Measurements from ENCODE around the gene ID1.
"Not testable (repeated sequence)": the region's sequence is repeated elsewhere in the genome, so short reads cannot be mapped to it uniquely, and the experiment has no call there.

The ID1 gene

DNA sequence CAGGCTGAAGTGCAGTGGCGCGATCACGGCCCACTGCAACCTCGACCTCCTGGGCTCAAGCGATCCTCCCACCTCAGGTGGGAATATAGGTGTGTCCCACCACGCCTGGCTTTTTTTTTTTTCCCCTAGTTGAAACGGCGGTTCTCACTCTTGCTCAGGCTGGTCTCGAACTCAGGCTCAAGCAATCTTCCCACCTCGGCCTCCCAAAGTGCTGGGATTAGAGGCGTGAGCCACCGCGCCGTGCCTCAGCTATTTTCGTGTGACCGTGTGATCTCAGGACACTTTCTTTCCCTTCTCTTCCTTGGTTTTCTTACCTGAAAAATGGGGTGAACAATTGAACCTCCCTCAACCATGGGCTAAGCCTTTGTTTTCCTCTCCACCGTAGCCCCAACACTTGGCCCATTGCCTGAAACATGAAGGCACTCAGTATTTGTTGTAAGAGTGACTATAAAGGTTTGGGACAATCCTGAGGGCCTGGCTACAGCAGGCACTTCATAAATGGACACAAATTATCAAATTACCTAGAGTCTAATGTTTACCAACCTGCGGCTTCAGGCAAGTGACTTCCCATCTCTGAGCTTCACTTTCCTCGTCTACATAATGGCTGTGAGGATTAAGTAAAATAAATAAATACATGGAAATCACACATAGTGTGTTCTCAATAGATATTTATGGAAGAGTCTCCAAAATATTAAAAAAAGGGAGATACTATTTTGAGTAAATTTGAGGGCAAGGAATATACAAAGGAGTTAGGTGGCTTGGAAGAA lies 31.4 kb upstream of the ID1 start:
- DNase-seq (ENCODE audit: low spot score) (no peak), FAIRE-seq (no peak)

DNA sequence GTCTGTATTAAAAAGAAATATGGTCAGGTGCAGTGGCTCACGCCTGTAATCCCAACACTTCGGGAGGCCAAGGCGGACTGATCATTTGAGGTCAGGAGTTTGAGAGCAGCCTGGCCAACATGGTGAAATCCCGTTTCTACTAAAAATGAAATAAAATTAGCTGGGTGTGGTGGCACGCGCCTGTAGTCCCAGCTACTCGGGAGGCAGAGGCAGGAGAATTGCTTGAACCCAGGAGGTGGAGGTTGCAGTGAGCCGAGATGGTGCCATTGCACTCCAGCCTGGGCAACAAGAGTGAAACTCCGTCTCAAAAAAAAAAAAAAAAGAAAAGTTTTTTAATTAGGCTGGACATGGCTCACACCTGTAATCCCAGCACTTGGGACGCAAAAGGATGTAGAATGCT lies 30.1 kb upstream of the ID1 start:
- not testable (repeated sequence) for DNase-seq (ENCODE audit: low spot score)

DNA sequence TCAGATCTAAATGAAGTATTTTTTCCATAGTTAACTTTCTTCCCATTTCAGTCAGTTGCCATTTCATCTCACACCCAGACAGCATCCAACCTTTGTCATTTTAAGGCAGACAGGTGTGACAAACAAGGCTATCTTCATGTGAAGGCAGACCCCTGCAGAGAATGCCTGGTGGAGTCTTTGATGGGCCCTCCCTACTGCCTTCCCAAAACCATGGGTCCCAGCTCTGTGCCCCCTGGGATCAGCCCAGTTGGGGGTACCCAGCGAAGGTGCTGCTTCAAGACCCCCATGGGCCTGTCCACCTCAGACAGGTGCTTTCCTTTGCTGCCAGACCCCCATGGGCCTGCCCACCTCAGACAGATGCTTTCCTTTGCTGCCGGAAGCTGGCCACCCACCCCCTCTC lies 28.3 kb upstream of the ID1 start:
- DNase-seq (ENCODE audit: low spot score) (no peak), FAIRE-seq (no peak)

More for the DNA sequence above, 30.1 kb upstream of the ID1 start:
- FAIRE-seq, result not testable (repeated sequence)

DNA sequence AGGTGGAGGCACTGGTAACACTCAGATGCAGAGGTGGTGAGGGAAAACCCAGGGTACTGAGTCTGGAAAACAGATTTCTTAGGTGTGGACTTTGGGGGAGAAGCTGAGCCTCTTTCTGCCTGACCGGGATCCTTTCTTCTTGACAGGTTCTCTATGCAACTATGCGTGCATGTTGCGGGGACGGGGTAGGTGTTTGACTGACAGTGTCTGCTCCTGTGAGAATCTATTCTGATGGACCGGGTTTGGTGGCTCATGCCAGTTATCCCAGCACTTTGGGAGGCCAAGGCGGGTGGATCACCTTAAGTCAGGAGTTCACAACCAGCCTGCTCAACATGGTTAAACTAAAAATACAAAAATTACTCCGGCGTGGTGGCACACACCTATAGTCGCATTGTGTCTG lies 27.9 kb upstream of the ID1 start:
- FAIRE-seq (no peak), DNase-seq (ENCODE audit: low spot score) (no peak)

DNA sequence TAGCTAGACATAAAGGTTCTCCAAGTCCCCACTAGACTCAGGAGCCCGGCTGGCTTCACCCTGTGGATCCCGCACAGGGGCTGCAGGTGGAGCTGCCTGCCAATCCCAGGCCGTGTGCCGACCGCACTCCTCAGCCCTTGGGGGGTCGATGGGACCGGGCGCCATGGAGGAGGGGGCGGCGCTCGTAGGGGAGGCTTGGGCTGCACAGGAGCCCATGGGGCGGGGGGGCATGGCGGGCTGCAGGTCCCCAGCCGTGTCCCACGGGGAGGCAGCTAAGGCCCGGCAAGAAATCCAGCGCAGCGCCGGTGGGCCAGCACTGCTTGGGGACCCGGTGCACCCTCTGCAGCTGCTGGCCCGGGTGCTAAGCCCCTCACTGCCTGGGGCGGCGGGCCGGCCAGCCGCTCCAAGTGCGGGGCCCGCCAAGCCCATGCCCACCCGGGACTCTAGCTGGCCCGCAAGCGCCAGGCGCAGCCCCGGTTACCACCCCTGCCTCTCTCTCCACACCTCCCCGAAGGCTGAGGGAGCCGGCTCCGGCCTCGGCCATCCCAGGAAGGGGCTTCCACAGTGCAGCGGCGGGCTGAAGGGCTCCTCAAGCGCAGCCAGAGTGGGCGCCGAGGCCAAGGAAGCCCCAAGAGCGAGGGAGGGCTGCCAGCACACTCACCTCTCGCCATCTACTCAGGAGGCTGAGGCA lies 26.5 kb upstream of the ID1 start:
- DNase-seq (ENCODE audit: low spot score), result no peak

DNA sequence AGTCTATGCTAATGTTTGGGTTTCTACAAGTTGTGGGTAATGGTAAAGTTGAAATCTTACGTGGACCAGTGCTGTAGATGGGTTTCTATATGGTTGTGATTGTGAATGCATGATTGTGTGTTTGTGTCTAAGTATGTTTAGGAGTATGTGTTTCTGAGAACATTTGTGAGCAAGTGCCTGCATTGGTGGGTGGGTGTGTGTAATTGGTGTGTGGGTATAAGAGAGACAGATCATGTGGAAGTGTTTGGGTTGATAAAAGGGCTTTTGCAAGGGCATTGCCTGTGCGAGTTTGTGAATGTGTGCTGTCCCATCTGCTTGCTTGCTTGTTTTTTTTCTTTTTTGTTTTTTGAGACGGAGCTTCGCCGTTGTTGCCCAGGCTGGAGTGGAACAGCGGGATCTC lies 25.8 kb upstream of the ID1 start:
- no peak for DNase-seq (ENCODE audit: low spot score)
- FAIRE-seq, result no peak

More for the DNA sequence above, 26.5 kb upstream of the ID1 start:
- FAIRE-seq, result no peak

DNA sequence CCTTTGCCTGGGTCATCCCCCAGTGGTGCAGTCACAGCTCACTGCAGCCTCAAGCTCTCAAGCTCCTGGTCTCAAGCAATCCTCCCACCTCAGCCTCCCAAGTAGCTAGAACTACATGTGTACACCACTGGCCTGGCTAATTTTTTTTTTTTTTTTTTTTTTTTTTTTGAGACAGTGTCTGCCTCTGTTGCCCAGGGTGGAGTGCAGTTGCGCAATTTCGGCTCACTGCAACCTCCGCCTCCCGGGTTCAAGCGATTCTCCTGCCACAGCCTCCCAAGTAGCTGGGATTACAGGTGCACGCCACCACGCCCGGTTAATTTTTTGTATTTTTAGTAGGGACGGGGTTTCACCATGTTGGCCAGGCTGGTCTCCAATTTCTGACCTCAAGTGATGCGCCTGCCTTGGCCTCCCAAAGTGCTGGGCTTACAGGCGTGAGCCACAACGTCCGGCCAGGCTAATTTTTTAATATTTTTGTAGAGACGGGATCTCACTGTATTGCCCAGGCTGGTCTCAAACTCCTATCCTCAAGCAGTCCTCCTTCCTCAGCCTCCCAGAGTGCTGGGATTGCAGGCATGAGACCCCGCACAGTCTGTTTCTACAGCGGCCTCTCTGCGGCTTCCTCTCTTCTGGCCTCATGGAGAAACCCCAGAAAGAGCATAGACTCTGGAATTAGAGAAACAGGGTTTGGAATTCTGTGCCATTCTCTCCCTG lies 25.0 kb upstream of the ID1 start:
- not testable (repeated sequence) for DNase-seq (ENCODE audit: low spot score); FAIRE-seq

DNA sequence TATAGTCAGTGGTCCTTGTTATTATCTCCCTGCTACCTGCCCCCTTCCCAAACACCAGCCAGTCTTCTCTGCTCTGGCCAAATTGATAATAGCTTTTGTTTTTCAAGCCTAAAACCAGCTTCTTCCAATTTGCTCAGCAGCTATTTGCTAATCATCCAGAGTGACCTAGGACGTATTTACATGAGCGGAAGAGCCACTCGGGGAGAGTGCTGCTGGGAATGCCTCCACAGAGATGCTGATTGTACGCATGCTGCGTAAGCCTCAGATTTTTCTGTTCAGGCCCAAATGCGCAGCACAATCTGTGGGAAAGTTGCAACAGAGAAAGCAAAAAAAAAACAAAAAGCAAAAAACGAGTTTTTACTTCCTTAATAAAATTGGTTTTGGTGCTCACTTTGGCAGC lies 24.4 kb upstream of the ID1 start:
- DNase-seq (ENCODE audit: low spot score) (no peak), FAIRE-seq (no peak)

DNA sequence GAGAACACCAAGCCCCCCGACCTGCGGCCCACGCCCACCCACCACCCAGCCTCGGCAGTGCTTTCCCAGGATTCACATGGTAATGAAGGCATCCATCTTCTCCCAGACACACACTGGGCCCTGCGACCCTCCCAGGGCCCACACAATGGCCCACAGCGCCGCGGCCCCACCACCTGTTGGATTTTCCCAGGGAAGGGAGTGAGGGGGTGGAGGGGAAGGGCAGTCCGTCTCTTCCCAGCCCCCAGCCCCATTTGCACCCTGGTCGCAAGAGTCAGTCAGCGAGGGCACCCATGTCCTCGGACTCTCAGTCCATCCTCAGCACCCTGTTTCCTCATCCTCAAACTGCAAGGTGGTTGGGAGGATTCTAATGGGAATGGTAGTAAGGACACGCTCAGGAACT lies 23.7 kb upstream of the ID1 start:
- no peak for FAIRE-seq
- no peak for DNase-seq (ENCODE audit: low spot score)

DNA sequence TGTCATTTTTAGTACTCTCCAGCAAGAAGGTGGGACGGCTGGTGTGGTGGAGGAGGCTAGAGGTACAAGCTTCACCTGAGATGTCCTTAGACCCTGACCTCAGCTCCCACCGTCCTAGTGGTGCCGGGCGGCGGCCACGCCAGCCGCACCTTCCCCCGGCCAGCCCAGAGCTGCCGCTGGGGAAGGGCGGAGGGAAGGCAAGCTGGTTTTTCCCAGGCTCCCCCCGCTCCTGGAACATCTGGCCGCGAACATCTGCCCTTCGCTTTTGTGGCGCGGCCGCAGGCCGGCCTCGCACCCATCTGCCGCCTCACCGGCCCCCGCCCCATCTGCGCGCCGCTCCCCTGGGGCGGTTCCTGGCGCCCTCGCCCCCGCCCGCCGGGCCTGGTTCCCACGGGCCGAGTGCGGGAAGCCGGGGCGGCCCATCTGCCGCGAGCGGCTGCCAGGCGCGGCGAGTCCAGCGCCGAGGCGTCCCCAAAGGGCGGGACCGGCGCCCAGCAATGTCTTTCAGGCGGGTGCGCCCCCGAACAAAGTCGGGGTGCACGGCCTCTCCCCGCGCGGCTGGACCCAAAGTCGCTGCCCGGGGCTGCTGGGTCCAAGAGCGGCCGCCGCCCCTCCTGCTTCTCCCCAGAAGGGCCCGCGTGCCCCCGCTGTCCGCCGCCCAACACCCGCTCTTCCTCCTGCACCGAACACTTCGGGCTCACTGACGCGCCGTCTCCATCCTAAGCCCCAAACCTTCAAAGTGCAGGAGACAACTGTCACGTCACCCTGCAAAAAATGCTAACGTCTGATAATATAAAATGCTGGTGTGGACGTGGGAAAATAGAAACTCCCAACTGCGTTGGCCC lies 17.3 kb upstream of the ID1 start:
- FAIRE-seq (no peak), DNase-seq (ENCODE audit: low spot score) (no peak)

DNA sequence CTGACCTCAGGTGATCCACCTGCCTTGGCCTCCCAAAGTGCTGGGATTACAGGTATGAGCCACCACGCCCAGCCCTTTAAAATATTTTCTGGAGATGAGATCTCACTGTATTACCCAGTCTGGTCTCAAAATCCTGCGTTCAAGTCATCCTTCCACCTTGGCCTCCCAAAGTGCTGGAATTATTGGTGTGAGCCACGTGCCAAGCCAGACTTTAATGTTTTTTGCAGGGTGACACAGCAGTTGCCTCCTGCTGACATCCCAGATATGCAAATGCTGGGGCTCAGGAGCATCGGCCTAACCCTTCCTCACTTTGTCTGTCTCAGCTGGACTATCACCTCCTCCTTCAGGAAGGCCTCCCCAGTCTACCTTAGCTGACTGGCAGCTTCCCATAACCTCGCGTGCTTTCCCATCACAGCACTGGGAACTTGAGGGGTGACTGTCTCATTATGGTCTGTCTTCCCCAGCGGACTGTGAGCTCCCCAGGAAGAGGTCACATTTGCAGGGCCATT lies 14.3 kb upstream of the ID1 start:
- no peak for DNase-seq (ENCODE audit: low spot score)
- no peak for FAIRE-seq

DNA sequence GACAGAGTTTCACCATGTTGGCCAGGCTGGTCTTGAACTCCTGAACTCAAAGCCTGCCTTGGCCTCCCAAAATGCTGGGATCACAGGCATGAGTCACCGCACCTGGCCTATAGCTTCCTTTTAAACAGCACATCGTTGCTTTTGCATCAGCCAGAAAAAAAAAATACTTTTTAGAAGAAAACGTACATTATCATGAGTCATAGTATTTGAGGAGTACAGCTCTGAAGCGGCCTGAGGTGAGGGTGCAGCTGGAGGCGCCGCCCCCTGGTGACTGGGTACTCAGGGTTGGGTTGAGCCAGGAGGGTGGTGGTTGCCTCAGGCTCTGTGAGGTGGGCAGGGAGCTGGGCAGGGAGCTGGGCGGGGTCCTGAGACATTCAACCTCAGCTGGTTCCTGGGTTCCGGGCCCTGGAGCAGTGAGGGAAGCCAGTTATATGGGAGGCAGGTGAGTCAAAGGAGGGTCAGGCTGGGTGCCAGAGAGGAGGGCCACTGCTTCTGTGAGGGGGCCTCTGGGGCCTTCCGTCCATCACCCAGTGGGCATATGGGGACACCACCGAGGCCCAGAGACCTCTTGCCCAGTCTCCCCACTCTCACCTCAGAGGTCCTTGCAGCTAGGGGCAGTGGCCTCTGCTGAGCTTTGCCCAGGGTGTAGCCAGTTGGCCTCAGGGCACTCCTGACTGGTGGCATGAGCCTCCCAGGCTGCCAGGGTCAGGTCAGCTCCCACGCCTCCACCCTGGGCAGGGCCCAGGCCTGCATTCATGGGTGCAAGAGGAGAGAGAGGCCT lies 11.7 kb upstream of the ID1 start:
- DNase-seq (ENCODE audit: low spot score) (peak; percentile 100), FAIRE-seq (peak; percentile 94)

DNA sequence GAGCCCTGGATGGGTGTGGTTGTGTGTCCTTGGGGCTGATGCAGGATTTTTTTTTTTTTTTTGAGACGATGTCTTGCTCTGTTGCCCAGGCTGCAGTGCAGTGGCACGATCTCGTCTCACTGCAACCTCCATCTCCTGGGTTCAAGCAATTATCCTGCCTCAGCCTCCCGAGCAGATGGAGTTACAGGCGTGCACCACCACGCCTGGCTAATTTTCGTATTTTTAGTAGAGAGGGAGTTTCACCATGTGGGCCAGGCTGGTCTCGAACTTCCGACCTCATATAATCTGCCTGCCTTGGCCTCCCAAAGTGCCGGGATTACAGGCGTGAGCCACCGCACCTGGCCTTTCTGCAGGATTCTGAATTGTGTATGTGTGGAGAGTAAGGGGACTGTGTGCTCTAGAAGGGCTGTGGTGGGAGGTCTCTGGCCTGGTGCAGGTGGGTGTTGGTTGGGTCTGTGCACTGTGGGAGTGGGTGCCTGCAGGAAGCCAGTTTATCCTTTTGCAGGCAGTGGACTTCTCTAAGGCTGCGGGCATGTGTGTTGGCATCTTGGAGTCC lies 11.0 kb upstream of the ID1 start:
- no peak for FAIRE-seq
- DNase-seq (ENCODE audit: low spot score), result no peak

DNA sequence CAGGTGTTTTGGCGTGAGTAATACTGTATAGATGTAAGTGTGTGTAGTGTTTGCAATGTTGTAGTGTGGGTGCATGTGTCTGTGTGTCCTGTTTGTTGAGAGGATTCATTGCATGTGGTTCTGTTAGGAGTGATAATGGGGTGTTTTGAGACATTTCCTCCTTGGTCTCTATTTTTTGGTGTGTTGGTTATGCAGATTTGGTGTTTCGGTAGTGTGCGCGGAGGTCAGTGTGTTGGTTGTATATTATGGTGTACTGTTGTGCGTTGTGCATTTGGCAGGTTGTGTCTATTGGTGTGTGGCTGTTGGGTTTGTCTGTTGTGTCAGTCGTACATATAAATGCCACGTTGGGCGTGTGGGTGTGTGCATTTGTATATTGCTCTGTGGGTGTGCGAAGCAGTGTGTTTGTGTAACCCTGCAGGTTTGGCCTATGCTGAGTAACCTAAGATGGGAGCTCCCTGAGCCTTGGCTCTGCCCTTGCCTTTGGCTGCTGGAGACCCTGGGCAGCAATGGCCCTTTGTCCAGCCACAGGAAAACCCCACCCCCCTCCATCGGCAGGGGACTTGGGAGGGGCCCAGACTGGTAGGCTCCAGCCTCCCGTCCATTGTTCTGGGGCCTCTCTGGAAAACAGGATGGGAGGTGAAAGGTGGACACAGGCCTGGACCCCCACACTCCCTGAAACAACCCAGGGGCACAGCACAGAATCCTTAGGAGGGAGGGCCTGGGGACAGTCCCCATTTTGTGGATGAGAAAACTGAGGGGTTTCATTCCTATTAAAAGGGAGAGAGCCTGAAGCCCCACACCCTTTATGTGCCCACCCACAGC lies 10.3 kb upstream of the ID1 start:
- FAIRE-seq (no peak), DNase-seq (ENCODE audit: low spot score) (no peak)

DNA sequence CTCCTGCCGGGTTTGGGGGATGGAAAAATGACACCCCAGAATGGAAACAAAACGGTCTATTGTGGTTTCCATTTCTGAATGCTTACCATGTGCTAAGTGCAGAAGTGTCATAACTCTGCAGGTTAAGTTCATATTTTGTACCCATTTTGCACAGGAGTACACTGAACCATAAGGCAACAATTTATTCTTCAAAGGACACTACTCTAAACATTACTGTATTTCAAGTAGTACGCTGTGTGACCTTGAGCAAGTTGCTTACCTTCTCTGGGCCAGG lies 9.8 kb upstream of the ID1 start:
- FAIRE-seq, result no peak
- DNase-seq (ENCODE audit: low spot score), result no peak

DNA sequence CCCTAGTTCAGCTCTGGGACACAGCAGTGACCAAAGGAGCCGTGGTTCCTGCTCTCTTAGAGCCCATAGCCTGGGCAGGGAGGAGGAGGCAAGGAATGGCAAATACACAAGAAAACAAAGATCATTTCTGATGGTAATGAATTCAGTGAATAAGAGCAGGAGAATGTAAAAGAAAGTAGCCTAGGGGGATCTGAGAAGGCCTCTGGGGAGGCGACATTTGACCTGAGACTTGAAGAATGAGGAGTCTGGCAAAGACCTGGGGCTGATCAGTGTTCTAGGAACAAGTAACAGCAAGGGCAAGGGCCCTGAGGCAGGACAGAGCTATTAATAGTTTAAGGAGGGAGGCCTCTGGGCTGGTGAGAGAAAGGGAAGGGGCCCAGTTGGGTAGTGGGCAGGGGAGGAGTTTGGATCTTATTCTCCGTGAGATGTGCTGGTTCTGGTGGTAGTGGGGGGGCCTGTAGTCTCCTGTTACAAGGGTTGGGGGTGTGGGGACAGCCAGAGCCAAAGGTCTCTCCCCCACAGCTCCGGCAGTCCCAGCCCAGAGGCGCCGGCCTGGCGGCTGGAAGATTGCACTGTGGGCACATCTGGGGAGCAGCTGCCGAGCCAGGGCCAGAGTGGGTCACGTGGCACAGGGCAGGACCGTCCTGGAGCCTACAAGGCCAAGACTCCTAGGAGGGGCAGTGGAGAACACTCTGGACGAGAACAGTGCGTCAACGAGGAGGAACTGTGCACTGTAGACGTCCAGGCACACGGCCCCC lies 9.3 kb upstream of the ID1 start:
- no peak for FAIRE-seq
- DNase-seq (ENCODE audit: low spot score), result no peak

DNA sequence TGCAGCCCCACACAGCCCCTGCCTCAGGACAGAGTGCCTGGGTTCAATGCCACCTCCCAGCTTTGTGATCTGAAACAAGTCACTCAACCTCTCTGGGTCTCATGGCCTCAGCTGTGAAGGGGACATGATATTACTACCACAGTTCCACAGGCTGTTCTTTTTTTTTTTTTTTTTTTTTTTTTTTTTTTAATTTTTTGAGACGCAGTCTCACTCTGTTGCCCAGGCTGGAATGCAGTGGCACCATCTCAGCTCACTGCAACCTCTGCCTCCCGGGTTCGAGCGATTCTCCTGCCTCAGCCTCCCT lies 8.7 kb upstream of the ID1 start:
- not testable (repeated sequence) for DNase-seq (ENCODE audit: low spot score); FAIRE-seq

DNA sequence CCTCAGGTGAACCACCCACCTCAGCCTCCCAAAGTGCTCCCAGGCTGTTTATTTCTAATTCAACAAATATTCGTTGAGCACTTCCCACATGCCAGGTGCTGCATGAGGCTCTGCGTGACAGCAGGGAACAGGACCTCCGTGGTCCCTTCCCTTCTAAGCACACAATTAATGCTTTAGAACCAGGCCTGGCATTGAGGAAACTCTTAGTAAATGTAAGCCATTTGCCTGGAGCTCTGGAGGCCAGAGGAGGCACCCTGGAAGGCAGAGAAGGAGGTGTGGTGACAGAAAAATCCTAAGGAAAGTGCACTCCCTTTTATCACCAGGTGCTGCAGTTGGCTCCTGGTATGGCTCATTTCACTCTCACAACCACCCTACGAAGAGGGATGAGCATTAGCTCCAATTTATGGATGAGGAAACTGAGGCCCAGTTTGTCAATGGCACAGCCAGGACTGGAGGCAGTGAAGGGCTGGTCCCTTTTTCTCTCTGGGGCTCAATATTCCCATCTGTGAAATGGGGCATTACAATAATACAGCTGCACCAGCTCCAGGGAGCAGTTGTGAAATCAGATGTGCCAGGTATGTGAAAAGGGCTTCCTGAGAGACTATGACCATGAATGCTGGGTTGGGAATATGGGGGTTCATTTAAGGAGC lies 8.1 kb upstream of the ID1 start:
- no peak for FAIRE-seq
- no peak for DNase-seq (ENCODE audit: low spot score)

DNA sequence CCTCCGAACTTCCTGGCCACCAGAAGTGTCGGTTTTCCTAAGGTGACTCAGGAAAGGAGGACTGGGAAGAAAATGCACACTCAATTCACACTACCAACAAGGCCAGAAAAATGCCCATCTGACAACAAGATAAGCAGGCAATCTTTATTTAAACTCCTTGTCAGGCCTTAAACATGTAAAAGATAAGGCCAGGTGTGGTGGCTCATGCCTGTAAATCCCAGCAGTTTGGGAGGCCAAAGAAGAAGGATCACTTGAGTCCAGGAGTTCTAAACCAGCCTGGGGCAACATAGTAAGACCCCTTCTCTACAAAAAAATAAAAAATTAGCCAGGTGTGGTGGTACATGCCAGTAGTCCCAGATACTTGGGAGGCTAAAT lies 7.6 kb upstream of the ID1 start:
- DNase-seq (ENCODE audit: low spot score) (no peak), FAIRE-seq (no peak)

Measured in RCC 7860 (cell line).